ENCODE data around the gene SPI1. TPM values are rescaled to one million over a fixed set of nuclear protein-coding genes. Genes with fewer than 3 reads are reported as not detected.
"Not testable (repeated sequence)": the region's sequence is repeated elsewhere in the genome, so short reads cannot be mapped to it uniquely, and the experiment has no call there.

SPI1 gene
- total RNA-seq, 1 donor from 2014 or later = not detected

GRCh38 chr11:47337229-47337924 lies 41.0 kb downstream of the SPI1 start:
- no peak overlapping the region for H3K27ac ChIP-seq (ENCODE audit: low read depth, low read length)

GRCh38 chr11:47336595-47336994 lies 41.8 kb downstream of the SPI1 start:
- H3K27ac ChIP-seq (ENCODE audit: low read depth, low read length) = no peak overlapping the region
- H3K4me2 ChIP-seq (ENCODE audit: low read length) = no peak overlapping the region
- no peak overlapping the region for H2AFZ ChIP-seq (ENCODE audit: low read depth, low read length)
- Mint-ChIP-seq H3K27ac (ENCODE audit: unreplicated experiment) (no peak overlapping the region), H3K9me3 (ENCODE audit: unreplicated experiment) (no peaks in the 10 kb centered on the region), H3K27me3 (ENCODE audit: low read depth, unreplicated experiment) (peaks cover 15% of the 10 kb centered on the region), H3K4me3 (ENCODE audit: unreplicated experiment) (no peak overlapping the region), H3K36me3 (ENCODE audit: low read depth, unreplicated experiment) (no peaks in the 10 kb centered on the region), H3K4me1 (ENCODE audit: low read depth, unreplicated experiment) (no peaks in the 10 kb centered on the region)
- DNase-seq (ENCODE audit: low read depth) (no peak), FAIRE-seq (no peak)
- no peak overlapping the region for H3K9ac ChIP-seq (ENCODE audit: low read length)
- no peaks in the 10 kb centered on the region for H3K36me3 ChIP-seq (ENCODE audit: insufficient read depth, low read length)
- TF ChIP-seq CTCF (IDR thresholded peaks at IDR 0.05; ENCODE audit: insufficient read depth, low read depth, low read length) (no peak), EZH2 (IDR thresholded peaks at IDR 0.05; ENCODE audit: insufficient read depth, low read length) (no peak)
- H3K79me2 ChIP-seq (ENCODE audit: insufficient read depth, low read length) = no peaks in the 10 kb centered on the region
- H3K27me3 ChIP-seq (ENCODE audit: insufficient read depth, low read length) = no peaks in the 10 kb centered on the region
- no peak overlapping the region for H3K4me3 ChIP-seq (ENCODE audit: insufficient read depth, low read depth, low read length)
- H3K4me1 ChIP-seq (ENCODE audit: insufficient read depth, low read length) = no peaks in the 10 kb centered on the region
- no peaks in the 10 kb centered on the region for H3K9me3 ChIP-seq (ENCODE audit: insufficient read depth, low read depth, low read length)
- no peaks in the 10 kb centered on the region for H4K20me1 ChIP-seq (ENCODE audit: insufficient read depth, low read length)

More at GRCh38 chr11:47337229-47337924, 41.0 kb downstream of the SPI1 start:
- Mint-ChIP-seq H3K9me3 (ENCODE audit: unreplicated experiment) (no peaks in the 10 kb centered on the region), H3K36me3 (ENCODE audit: low read depth, unreplicated experiment) (no peaks in the 10 kb centered on the region), H3K27ac (ENCODE audit: unreplicated experiment) (no peak overlapping the region), H3K4me1 (ENCODE audit: low read depth, unreplicated experiment) (no peaks in the 10 kb centered on the region), H3K27me3 (ENCODE audit: low read depth, unreplicated experiment) (peaks cover 21% of the 10 kb centered on the region), H3K4me3 (ENCODE audit: unreplicated experiment) (no peak overlapping the region)
- no peaks in the 10 kb centered on the region for H3K9me3 ChIP-seq (ENCODE audit: insufficient read depth, low read depth, low read length)
- no peak for FAIRE-seq
- H4K20me1 ChIP-seq (ENCODE audit: insufficient read depth, low read length) = no peaks in the 10 kb centered on the region
- H3K4me2 ChIP-seq (ENCODE audit: low read length) = no peak overlapping the region
- no peaks in the 10 kb centered on the region for H3K79me2 ChIP-seq (ENCODE audit: insufficient read depth, low read length)
- H3K9ac ChIP-seq (ENCODE audit: low read length) = no peak overlapping the region
- no peaks in the 10 kb centered on the region for H3K27me3 ChIP-seq (ENCODE audit: insufficient read depth, low read length)
- DNase-seq (ENCODE audit: low read depth) = no peak
- no peaks in the 10 kb centered on the region for H3K36me3 ChIP-seq (ENCODE audit: insufficient read depth, low read length)
- TF ChIP-seq EZH2 (IDR thresholded peaks at IDR 0.05; ENCODE audit: insufficient read depth, low read length) (no peak), CTCF (IDR thresholded peaks at IDR 0.05; ENCODE audit: insufficient read depth, low read depth, low read length) (no peak)
- no peak overlapping the region for H3K4me3 ChIP-seq (ENCODE audit: insufficient read depth, low read depth, low read length)
- H3K4me1 ChIP-seq (ENCODE audit: insufficient read depth, low read length) = no peaks in the 10 kb centered on the region
- no peak overlapping the region for H2AFZ ChIP-seq (ENCODE audit: low read depth, low read length)

GRCh38 chr11:47335733-47336132 lies 42.6 kb downstream of the SPI1 start:
- TF ChIP-seq CTCF (IDR thresholded peaks at IDR 0.05; ENCODE audit: insufficient read depth, low read depth, low read length) = no peak
- no peak for TF ChIP-seq EZH2 (IDR thresholded peaks at IDR 0.05; ENCODE audit: insufficient read depth, low read length)
- H3K27ac Mint-ChIP-seq (ENCODE audit: unreplicated experiment) = no peak overlapping the region
- no peak overlapping the region for H3K4me3 Mint-ChIP-seq (ENCODE audit: unreplicated experiment)
- Histone ChIP-seq H3K79me2 (ENCODE audit: insufficient read depth, low read length) (no peaks in the 10 kb centered on the region), H3K36me3 (ENCODE audit: insufficient read depth, low read length) (no peaks in the 10 kb centered on the region), H3K4me3 (ENCODE audit: insufficient read depth, low read depth, low read length) (no peak overlapping the region), H2AFZ (ENCODE audit: low read depth, low read length) (no peak overlapping the region), H4K20me1 (ENCODE audit: insufficient read depth, low read length) (no peaks in the 10 kb centered on the region), H3K9me3 (ENCODE audit: insufficient read depth, low read depth, low read length) (no peaks in the 10 kb centered on the region), H3K4me1 (ENCODE audit: insufficient read depth, low read length) (no peaks in the 10 kb centered on the region), H3K4me2 (ENCODE audit: low read length) (no peak overlapping the region), H3K27ac (ENCODE audit: low read depth, low read length) (no peak overlapping the region), H3K27me3 (ENCODE audit: insufficient read depth, low read length) (no peaks in the 10 kb centered on the region), H3K9ac (ENCODE audit: low read length) (no peak overlapping the region)
- no peaks in the 10 kb centered on the region for H3K36me3 Mint-ChIP-seq (ENCODE audit: low read depth, unreplicated experiment)
- H3K4me1 Mint-ChIP-seq (ENCODE audit: low read depth, unreplicated experiment) = no peaks in the 10 kb centered on the region
- H3K9me3 Mint-ChIP-seq (ENCODE audit: unreplicated experiment) = no peaks in the 10 kb centered on the region
- no peak for DNase-seq (ENCODE audit: low read depth)
- FAIRE-seq = no peak
- peaks cover 15% of the 10 kb centered on the region for H3K27me3 Mint-ChIP-seq (ENCODE audit: low read depth, unreplicated experiment)

GRCh38 chr11:47334699-47335411 lies 43.5 kb downstream of the SPI1 start:
- not testable (repeated sequence) for FAIRE-seq; H3K9me3 ChIP-seq (ENCODE audit: insufficient read depth, low read depth, low read length); H3K4me3 Mint-ChIP-seq (ENCODE audit: unreplicated experiment); H3K27me3 ChIP-seq (ENCODE audit: insufficient read depth, low read length); H3K36me3 Mint-ChIP-seq (ENCODE audit: low read depth, unreplicated experiment); H3K9ac ChIP-seq (ENCODE audit: low read length); DNase-seq (ENCODE audit: low read depth); H3K79me2 ChIP-seq (ENCODE audit: insufficient read depth, low read length); H3K4me1 Mint-ChIP-seq (ENCODE audit: low read depth, unreplicated experiment); H3K4me1 ChIP-seq (ENCODE audit: insufficient read depth, low read length); H3K9me3 Mint-ChIP-seq (ENCODE audit: unreplicated experiment); H3K27ac ChIP-seq (ENCODE audit: low read depth, low read length); H2AFZ ChIP-seq (ENCODE audit: low read depth, low read length); H3K27ac Mint-ChIP-seq (ENCODE audit: unreplicated experiment); H3K4me3 ChIP-seq (ENCODE audit: insufficient read depth, low read depth, low read length); H4K20me1 ChIP-seq (ENCODE audit: insufficient read depth, low read length); H3K4me2 ChIP-seq (ENCODE audit: low read length); H3K36me3 ChIP-seq (ENCODE audit: insufficient read depth, low read length)
- peaks cover 12% of the 10 kb centered on the region for H3K27me3 Mint-ChIP-seq (ENCODE audit: low read depth, unreplicated experiment)

Measured in astrocyte (in vitro differentiated cells and primary cell).